Stromal cell of bone marrow (primary cell): ENCODE data around the gene ROBO2.

Source experiments
- DNase-seq: peaks from one replicate; pipeline ENCODE4 v3.0.0-alpha.2; 2012; ENCODE audit warnings: low read depth

Gene ROBO2

GRCh38 chr3:77102951-77103769 lies 63.3 kb downstream of the ROBO2 start:
- DNase-seq: no peak

GRCh38 chr3:77122652-77123051 lies 82.8 kb downstream of the ROBO2 start:
- DNase-seq: no peak

- no peak for DNase-seq
These were observed 86.1 kb downstream of the ROBO2 start for GRCh38 chr3:77125966-77126365.

- DNase-seq: no peak
These were observed 94.9 kb downstream of the ROBO2 start for GRCh38 chr3:77134769-77135168.

GRCh38 chr3:77137559-77137958 lies 97.7 kb downstream of the ROBO2 start:
- DNase-seq: no peak

- DNase-seq: no peak
These were observed 99.7 kb downstream of the ROBO2 start for GRCh38 chr3:77139624-77140023.

- DNase-seq: no peak
These were observed 101.5 kb downstream of the ROBO2 start for GRCh38 chr3:77141423-77141822.

- DNase-seq: no peak
These were observed 102.7 kb downstream of the ROBO2 start for GRCh38 chr3:77142578-77142977.

GRCh38 chr3:77146004-77146403 lies 106.1 kb downstream of the ROBO2 start:
- DNase-seq: no peak

GRCh38 chr3:77147836-77148578 lies 108.1 kb downstream of the ROBO2 start:
- DNase-seq: no peak

- no peak for DNase-seq
These were observed 109.5 kb downstream of the ROBO2 start for GRCh38 chr3:77149382-77149781.

GRCh38 chr3:77150028-77150427 lies 110.1 kb downstream of the ROBO2 start:
- DNase-seq: no peak

- no peak for DNase-seq
These were observed 110.9 kb downstream of the ROBO2 start for GRCh38 chr3:77150759-77151158.

GRCh38 chr3:77158730-77159581 lies 119.1 kb downstream of the ROBO2 start:
- DNase-seq: no peak

GRCh38 chr3:77160931-77161497 lies 121.1 kb downstream of the ROBO2 start:
- no peak for DNase-seq

- no peak for DNase-seq
These were observed 129.9 kb downstream of the ROBO2 start for GRCh38 chr3:77169823-77170222.

GRCh38 chr3:77171026-77171425 lies 131.1 kb downstream of the ROBO2 start:
- no peak for DNase-seq

- DNase-seq: no peak
These were observed 139.9 kb downstream of the ROBO2 start for GRCh38 chr3:77179762-77180161.

GRCh38 chr3:77182341-77182740 lies 142.4 kb downstream of the ROBO2 start:
- DNase-seq: no peak

- DNase-seq: no peak
These were observed 146.4 kb downstream of the ROBO2 start for GRCh38 chr3:77186319-77186718.

- no peak for DNase-seq
These were observed 146.8 kb downstream of the ROBO2 start for GRCh38 chr3:77186728-77187127.

- no peak for DNase-seq
These were observed 148.3 kb downstream of the ROBO2 start for GRCh38 chr3:77188210-77188609.
